HG02759 (cell line): ENCODE data around the gene A2M.

Experiments used
- ATAC-seq: cut with Tn5 transposase; IDR thresholded peaks from one replicate; pipeline ENCODE4 v1.9.1; 2021; ENCODE audit warnings: mild to moderate bottlenecking, moderate library complexity; ENCODE audit not compliant: unreplicated experiment

The A2M gene

GRCh38 chr12:9122091-9122609, 6.4 kb upstream of the A2M start:
- ATAC-seq: no peak

DNA sequence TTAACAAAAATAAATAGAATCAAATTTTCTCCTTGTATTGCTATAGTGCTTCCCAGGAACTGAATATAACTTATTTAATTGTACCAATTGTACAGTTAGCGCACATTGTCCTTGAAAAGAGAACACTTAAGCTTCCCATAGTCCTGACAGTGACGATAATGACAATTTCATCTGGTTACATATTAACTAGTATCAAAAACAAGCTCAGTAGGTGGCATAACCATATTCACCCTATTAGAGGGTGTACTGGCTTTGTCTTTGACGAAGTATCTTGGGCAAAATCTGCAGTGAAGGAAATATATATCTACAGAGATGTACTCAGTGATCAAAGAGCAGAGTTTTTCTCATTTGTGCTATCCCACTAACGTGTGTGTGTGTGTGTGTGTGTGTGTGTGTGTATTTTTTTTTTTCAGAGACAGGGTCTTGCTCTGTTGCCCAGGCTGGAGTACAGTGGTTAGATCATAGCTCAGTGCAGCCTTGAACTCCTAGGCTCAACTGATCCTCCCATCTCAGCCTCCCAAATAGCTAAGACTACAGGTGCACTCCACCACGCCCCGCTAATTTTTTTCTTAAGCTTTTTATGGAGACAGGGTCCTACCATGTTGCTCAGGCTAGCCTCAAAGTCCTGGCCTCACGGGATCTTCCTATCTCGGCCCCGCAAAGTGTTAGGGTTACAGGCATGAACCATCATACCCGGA, 4.9 kb upstream of the A2M start:
- ATAC-seq: no peak

DNA sequence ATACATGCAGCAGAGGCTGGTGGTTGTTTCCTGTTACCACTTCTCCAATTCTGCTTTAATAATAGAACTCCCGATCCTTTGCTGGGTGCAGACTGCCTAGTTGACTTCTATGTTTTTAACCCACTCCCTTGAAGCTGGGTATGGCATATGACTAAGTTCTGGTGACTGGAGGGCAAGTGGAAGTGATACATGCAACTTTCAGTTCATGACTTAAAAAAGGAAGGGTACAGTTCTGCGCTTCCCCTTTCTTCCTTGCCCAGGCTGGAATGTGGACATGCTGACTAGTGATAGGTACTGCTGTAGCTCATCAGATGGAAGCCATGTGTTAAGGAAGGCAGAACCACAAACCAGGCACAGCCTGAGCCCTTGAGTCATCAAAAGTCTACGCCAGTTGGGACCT, 2.4 kb upstream of the A2M start:
- peak; percentile 62 for ATAC-seq

DNA sequence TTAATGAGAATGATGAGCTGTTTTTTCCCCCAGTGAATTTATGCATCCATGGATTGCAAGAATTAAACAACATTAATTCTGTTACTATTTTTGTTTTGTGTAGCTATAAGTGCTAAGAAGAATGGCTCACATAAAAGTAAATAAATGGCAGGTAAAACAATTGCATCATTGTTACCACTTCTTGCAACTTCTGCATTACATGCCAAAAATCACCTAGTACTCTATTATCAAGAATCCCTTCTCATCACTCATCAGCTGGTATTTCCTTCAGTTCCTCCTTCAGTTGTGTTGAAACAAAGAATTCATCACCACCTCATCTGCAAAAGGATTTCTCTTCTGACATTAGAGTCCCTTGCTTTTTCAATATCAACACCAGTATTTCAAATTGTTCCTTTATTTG, 773 bp downstream of the A2M start:
- no peak for ATAC-seq

- no peak for ATAC-seq
Observed at GRCh38 chr12:9113987-9114309, 1.8 kb downstream of the A2M start.

- no peak for ATAC-seq
Observed at GRCh38 chr12:9113296-9113986, 2.3 kb downstream of the A2M start.

GRCh38 chr12:9112076-9112853, 3.5 kb downstream of the A2M start:
- no peak for ATAC-seq

DNA sequence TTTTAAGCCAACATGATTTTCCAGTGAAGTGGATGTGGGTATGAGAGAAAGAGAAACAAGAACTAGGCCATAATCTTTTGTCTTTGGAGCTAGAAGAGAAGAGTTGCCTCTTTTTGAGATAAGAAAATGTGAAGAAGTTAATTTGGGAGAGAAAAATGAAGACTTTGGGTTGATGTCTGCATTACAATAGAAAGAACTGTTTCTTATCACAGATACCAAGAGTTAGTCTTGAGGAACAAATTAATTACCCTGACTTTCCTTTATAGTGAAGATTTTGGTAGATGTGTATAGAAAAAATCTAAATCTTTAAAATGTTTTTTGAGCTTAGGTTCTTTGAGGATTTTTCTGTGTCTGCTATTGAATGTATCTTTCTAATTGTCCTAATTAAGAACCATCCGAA, 4.2 kb downstream of the A2M start:
- no peak for ATAC-seq

- ATAC-seq: no peak
Observed at GRCh38 chr12:9109737-9110491, 5.8 kb downstream of the A2M start.

GRCh38 chr12:9109213-9109522, 6.6 kb downstream of the A2M start:
- ATAC-seq: no peak

- ATAC-seq: no peak
Observed at GRCh38 chr12:9108504-9109212, 7.1 kb downstream of the A2M start.

GRCh38 chr12:9107542-9107873, 8.2 kb downstream of the A2M start:
- no peak for ATAC-seq

DNA sequence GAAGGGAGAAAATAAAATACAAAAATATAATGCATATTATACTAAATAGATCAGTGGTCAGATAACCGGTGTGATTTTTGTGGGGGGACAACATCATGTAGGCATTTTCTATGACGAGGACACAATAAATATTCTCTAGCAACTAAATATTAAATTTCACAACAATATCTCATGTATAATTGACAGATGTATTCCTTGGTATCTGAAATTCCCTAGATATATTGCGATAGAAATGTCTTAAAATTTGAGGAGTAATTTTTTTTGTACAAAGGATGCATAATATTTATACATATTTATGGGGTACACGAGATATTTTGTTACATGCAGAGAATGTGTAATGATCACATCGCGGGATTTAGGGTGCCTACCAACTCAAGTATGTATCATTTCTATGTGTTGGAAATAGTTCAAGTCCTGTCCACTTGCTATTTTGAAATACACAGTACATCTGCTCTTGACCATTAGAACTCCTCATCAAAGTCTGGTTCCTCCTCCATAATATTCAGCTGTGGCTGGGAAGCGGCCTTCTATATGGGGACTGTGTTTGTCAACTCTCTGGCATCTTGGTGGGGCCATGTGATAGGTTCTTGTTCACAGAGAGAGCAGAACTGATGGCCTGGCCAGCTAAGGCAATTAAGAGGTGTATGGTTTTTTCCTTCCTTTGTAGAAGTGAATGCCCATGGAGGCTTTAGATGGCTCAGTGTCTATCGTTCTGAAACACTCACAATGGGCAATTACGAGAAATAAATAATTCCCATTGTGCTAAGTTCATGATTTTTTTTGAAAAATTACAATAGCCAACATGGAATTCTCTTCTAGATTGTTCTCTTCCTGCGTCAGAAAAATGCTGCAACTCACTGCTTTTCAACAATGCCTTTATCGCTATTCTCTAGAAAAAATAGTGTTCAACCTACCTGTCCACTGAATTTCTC, 8.8 kb downstream of the A2M start:
- ATAC-seq: no peak

DNA sequence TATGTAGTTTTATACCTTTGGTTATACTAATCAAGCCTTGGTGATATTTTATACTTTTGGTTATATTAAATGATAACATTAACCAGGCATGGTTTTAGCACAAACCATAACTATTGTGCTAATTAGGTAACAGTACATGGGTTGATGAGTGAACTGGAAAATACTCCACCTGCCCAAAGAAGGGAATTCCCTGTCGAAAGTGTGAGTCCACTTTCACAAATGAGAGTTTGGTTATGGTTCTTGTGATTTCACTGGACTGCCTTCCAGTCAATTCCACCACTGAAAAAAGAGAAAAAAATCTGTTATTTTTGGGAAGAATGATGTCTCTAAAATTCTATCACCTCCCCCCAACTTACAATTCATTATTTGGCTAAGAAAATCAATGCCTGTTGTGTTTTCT, 9.7 kb downstream of the A2M start:
- no peak for ATAC-seq

DNA sequence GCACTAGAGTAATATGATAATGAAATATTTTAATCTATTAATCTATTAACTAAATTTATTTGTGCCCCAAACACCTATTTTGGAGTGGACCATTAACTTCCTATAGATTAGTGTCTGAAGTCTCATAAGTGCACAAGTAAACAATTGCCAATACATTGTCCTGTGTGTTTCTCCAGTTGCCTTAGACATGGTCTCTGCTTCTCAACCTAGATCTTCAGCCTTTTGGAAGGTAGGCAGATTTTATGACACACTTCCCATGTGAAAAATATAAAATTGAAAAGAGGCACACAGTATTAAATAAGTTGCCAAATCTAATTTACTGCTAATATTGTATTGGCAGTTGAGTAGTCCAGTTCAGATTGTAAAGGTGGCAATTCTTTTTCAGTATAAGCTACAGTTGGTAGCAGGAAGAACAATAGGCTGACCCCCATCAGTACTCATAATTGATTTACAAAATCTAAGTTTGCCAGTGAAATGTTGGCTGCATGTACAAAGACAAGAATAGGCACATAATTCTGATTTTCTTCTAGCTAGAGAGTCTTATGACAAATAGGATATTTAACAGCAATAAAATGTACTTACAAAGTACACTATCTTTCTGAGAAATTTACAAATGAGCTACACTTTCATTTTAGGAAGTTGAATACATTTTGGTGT, 10.8 kb downstream of the A2M start:
- ATAC-seq: no peak

- ATAC-seq: no peak
Observed at GRCh38 chr12:9104087-9104486, 11.6 kb downstream of the A2M start.

DNA sequence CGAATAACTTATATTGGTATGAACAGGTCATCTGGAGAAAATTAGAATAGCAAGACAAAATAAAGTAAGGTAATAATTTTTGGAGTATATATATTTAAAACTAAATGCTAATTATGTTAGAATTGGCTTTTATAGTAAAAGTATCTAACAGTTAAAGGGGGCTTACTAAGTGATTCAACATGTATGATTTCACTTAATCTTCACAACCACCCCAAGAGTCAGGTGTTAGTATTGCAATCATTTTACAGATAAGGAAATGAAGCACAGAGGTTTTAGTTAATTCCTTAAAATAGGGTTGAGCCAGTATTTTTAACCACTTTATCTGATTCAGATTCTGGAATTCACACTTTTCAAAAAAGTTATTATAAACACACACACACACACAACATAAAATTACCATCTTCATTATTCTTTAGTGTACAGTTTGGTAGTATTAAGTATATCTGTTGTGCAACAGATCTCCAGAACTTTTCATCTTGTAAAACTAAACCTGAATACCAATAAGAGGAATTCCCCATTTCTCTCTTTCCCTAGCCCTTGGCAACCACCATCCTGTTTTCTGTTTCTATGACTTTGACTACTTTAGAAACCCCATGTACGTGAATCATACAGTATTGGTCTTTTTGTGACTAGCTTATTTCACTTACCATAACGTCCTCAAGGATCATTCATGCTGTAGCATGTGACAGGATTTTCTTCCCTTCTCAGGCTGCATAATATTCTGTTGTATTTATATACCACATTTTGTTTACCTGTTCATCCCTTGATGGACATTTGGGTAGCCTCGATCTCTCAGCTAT, 12.5 kb downstream of the A2M start:
- ATAC-seq: no peak

DNA sequence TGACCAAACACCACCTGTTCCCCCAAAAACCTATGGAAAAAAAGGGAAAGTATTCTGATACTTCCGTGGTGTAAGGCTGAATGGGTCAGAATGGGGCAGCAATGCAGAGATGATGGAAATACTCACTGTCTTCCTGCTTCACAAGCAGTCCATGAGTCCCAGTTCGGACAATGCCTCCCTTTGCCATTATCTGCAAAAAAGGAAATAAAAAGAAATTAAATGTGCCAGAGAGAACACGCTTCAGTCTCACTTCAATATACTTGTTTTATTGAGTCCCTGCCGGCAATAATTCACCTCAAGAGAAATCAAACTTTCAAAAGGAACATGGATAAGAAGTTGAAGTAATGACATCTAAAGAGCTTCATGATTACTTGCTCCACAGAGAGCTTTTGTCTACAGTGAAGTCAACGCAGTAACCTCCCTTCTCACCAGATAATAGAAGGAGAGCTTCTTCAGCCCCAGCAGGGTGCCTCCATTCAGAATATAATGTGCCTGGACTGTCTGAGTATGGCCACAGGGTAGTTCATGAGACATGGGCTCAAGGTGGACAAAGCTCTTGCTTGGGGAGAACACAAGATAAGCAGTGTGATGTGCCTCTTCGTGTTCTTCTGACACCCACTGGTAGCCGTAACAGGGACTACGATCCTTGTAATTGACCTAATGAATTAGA, 14.6 kb downstream of the A2M start:
- ATAC-seq: no peak
